ENCODE data around the gene PLXDC2.
"Not testable (repeated sequence)": the region's sequence is repeated elsewhere in the genome, so short reads cannot be mapped to it uniquely, and the experiment has no call there.

PLXDC2 gene

GRCh38 chr10:19816411-19817230, at the start of gene PLXDC2:
Gene PLXDC2 (plus strand): TSS chr10:19816432.
- Mint-ChIP-seq H3K4me1 (peaks cover 8% of the 10 kb centered on the region), H3K36me3 (no peaks in the 10 kb centered on the region), H3K9me3 (no peaks in the 10 kb centered on the region), H3K4me3 (peak within 1 kb of the TSS; percentile 7), H3K27me3 (peaks cover 41% of the 10 kb centered on the region), H3K27ac (no peak within 1 kb of the TSS)
- DNase-seq: no peak
- CTCF ChIA-PET: no interaction called here

GRCh38 chr10:19767876-19768275, 48.4 kb upstream of the PLXDC2 start:
- DNase-seq: no peak
- Mint-ChIP-seq H3K27me3 (no peaks in the 10 kb centered on the region), H3K36me3 (no peaks in the 10 kb centered on the region), H3K4me1 (no peaks in the 10 kb centered on the region), H3K9me3 (peaks cover 4% of the 10 kb centered on the region), H3K27ac (no peak overlapping the region), H3K4me3 (no peak overlapping the region)
- CTCF ChIA-PET: no interaction called here

GRCh38 chr10:19769826-19770225, 46.4 kb upstream of the PLXDC2 start:
- H3K27me3 Mint-ChIP-seq, CTCF ChIA-PET, H3K36me3 Mint-ChIP-seq, H3K4me1 Mint-ChIP-seq, DNase-seq, H3K4me3 Mint-ChIP-seq, H3K9me3 Mint-ChIP-seq, H3K27ac Mint-ChIP-seq: not testable (repeated sequence)

- peaks cover 1% of the 10 kb centered on the region for H3K9me3 Mint-ChIP-seq
- H3K27me3 Mint-ChIP-seq: no peaks in the 10 kb centered on the region
- H3K4me1 Mint-ChIP-seq: no peaks in the 10 kb centered on the region
- CTCF ChIA-PET: no interaction called here
- H3K4me3 Mint-ChIP-seq: no peak overlapping the region
- no peaks in the 10 kb centered on the region for H3K36me3 Mint-ChIP-seq
- no peak overlapping the region for H3K27ac Mint-ChIP-seq
- DNase-seq: no peak
Observed at GRCh38 chr10:19772972-19773371, 43.3 kb upstream of the PLXDC2 start.

GRCh38 chr10:19775296-19775695, 40.9 kb upstream of the PLXDC2 start:
- H3K36me3 Mint-ChIP-seq: no peaks in the 10 kb centered on the region
- H3K9me3 Mint-ChIP-seq: peaks cover 1% of the 10 kb centered on the region
- no peaks in the 10 kb centered on the region for H3K27me3 Mint-ChIP-seq
- H3K27ac Mint-ChIP-seq: no peak overlapping the region
- CTCF ChIA-PET: no interaction called here
- H3K4me3 Mint-ChIP-seq: no peak overlapping the region
- no peaks in the 10 kb centered on the region for H3K4me1 Mint-ChIP-seq
- no peak for DNase-seq

- Mint-ChIP-seq H3K4me1 (no peaks in the 10 kb centered on the region), H3K27ac (no peak overlapping the region)
- CTCF ChIA-PET: no interaction called here
Observed at GRCh38 chr10:19777806-19778205, 38.4 kb upstream of the PLXDC2 start.

GRCh38 chr10:19778996-19779395, 37.2 kb upstream of the PLXDC2 start:
- Mint-ChIP-seq H3K4me3 (no peak overlapping the region), H3K36me3 (no peaks in the 10 kb centered on the region), H3K27me3 (no peaks in the 10 kb centered on the region), H3K9me3 (peaks cover 5% of the 10 kb centered on the region), H3K4me1 (no peaks in the 10 kb centered on the region), H3K27ac (no peak overlapping the region)
- CTCF ChIA-PET: no interaction called here
- no peak for DNase-seq

More at GRCh38 chr10:19777806-19778205, 38.4 kb upstream of the PLXDC2 start:
- no peak for DNase-seq
- H3K4me3 Mint-ChIP-seq: no peak overlapping the region
- H3K27me3 Mint-ChIP-seq: no peaks in the 10 kb centered on the region
- no peaks in the 10 kb centered on the region for H3K36me3 Mint-ChIP-seq
- peaks cover 6% of the 10 kb centered on the region for H3K9me3 Mint-ChIP-seq

GRCh38 chr10:19782430-19783089, 33.7 kb upstream of the PLXDC2 start:
- Mint-ChIP-seq H3K36me3 (no peaks in the 10 kb centered on the region), H3K9me3 (peaks cover 5% of the 10 kb centered on the region), H3K4me3 (no peak overlapping the region), H3K4me1 (no peaks in the 10 kb centered on the region), H3K27me3 (no peaks in the 10 kb centered on the region), H3K27ac (no peak overlapping the region)
- CTCF ChIA-PET: no interaction called here
- no peak for DNase-seq

GRCh38 chr10:19783721-19784120, 32.5 kb upstream of the PLXDC2 start:
- no peak for DNase-seq
- CTCF ChIA-PET: no interaction called here
- Mint-ChIP-seq H3K27me3 (no peaks in the 10 kb centered on the region), H3K27ac (no peak overlapping the region), H3K4me3 (no peak overlapping the region), H3K9me3 (peaks cover 5% of the 10 kb centered on the region), H3K4me1 (no peaks in the 10 kb centered on the region), H3K36me3 (no peaks in the 10 kb centered on the region)

GRCh38 chr10:19785366-19785765, 30.9 kb upstream of the PLXDC2 start:
- Mint-ChIP-seq H3K4me1 (no peaks in the 10 kb centered on the region), H3K27ac (no peak overlapping the region), H3K4me3 (no peak overlapping the region), H3K9me3 (peaks cover 5% of the 10 kb centered on the region), H3K36me3 (no peaks in the 10 kb centered on the region), H3K27me3 (no peaks in the 10 kb centered on the region)
- CTCF ChIA-PET: no interaction called here
- no peak for DNase-seq

GRCh38 chr10:19788075-19788686, 28.1 kb upstream of the PLXDC2 start:
- CTCF ChIA-PET: no interaction called here
- peak; percentile 33 for DNase-seq
- H3K4me3 Mint-ChIP-seq: no peak overlapping the region
- H3K36me3 Mint-ChIP-seq: no peaks in the 10 kb centered on the region
- no peaks in the 10 kb centered on the region for H3K4me1 Mint-ChIP-seq
- H3K9me3 Mint-ChIP-seq: no peaks in the 10 kb centered on the region
- no peak overlapping the region for H3K27ac Mint-ChIP-seq
- H3K27me3 Mint-ChIP-seq: no peaks in the 10 kb centered on the region

GRCh38 chr10:19788902-19789301, 27.3 kb upstream of the PLXDC2 start:
- no peaks in the 10 kb centered on the region for H3K36me3 Mint-ChIP-seq
- no peaks in the 10 kb centered on the region for H3K27me3 Mint-ChIP-seq
- no peaks in the 10 kb centered on the region for H3K9me3 Mint-ChIP-seq
- H3K4me1 Mint-ChIP-seq: no peaks in the 10 kb centered on the region
- CTCF ChIA-PET: no interaction called here
- no peak for DNase-seq
- H3K27ac Mint-ChIP-seq: no peak overlapping the region
- no peak overlapping the region for H3K4me3 Mint-ChIP-seq

GRCh38 chr10:19789607-19790006, 26.6 kb upstream of the PLXDC2 start:
- no peak overlapping the region for H3K27ac Mint-ChIP-seq
- CTCF ChIA-PET: no interaction called here
- H3K36me3 Mint-ChIP-seq: no peaks in the 10 kb centered on the region
- no peak for DNase-seq
- no peaks in the 10 kb centered on the region for H3K9me3 Mint-ChIP-seq
- H3K27me3 Mint-ChIP-seq: no peaks in the 10 kb centered on the region
- no peaks in the 10 kb centered on the region for H3K4me1 Mint-ChIP-seq
- no peak overlapping the region for H3K4me3 Mint-ChIP-seq

GRCh38 chr10:19791032-19791431, 25.2 kb upstream of the PLXDC2 start:
- H3K9me3 Mint-ChIP-seq: no peaks in the 10 kb centered on the region
- CTCF ChIA-PET: no interaction called here
- no peak overlapping the region for H3K27ac Mint-ChIP-seq
- H3K4me1 Mint-ChIP-seq: no peaks in the 10 kb centered on the region
- no peak overlapping the region for H3K4me3 Mint-ChIP-seq
- H3K36me3 Mint-ChIP-seq: no peaks in the 10 kb centered on the region
- no peak for DNase-seq
- no peaks in the 10 kb centered on the region for H3K27me3 Mint-ChIP-seq

- no peaks in the 10 kb centered on the region for H3K4me1 Mint-ChIP-seq
- H3K27me3 Mint-ChIP-seq: no peaks in the 10 kb centered on the region
- H3K4me3 Mint-ChIP-seq: no peak overlapping the region
- CTCF ChIA-PET: no interaction called here
- no peaks in the 10 kb centered on the region for H3K9me3 Mint-ChIP-seq
- H3K36me3 Mint-ChIP-seq: no peaks in the 10 kb centered on the region
- DNase-seq: no peak
- H3K27ac Mint-ChIP-seq: no peak overlapping the region
Observed at GRCh38 chr10:19795684-19796083, 20.5 kb upstream of the PLXDC2 start.

Data from activated naive CD4-positive, alpha-beta T cell treated with anti-CD3 and anti-CD28 coated beads, Interleukin-2, amount 10 ng/mL, durations not matched to agents 7 days and 5 days (primary cell).